GM12891 (cell line): ENCODE results near the gene PPIE.

Source experiments
- DNase-seq: peaks from one replicate; pipeline ENCODE4 v3.0.0; 2011; ENCODE audit warnings: low spot score; ENCODE audit not compliant: insufficient read length
- FAIRE-seq: peaks from 2 replicates; lab custom pipeline; 2011; peaks lifted over from hg19 to GRCh38; lab: Jason Lieb, UNC
- PAX5 ChIP-seq: IDR thresholded peaks from 2 replicates; pipeline ENCODE4 v1.6.1; 2011; ENCODE audit warnings: low read length, moderate library complexity, mild to moderate bottlenecking; ENCODE audit not compliant: insufficient read depth, severe bottlenecking
- POLR2A ChIP-seq: IDR thresholded peaks from 2 replicates; pipeline ENCODE4 v1.6.1; 2011; ENCODE audit warnings: low read depth, low read length, control low read depth
- POLR2AphosphoS5 ChIP-seq: IDR thresholded peaks from 2 replicates; pipeline ENCODE4 v1.6.1; 2011; ENCODE audit warnings: low read depth, low read length, control low read depth
- POU2F2 ChIP-seq: IDR thresholded peaks from 2 replicates; pipeline ENCODE4 v1.6.1; 2011; ENCODE audit warnings: low read depth, mild to moderate bottlenecking, control low read depth, low read length, moderate library complexity
- SPI1 ChIP-seq: IDR thresholded peaks from 2 replicates; pipeline ENCODE4 v1.6.1; 2011; ENCODE audit warnings: low read depth, low read length, control low read depth
- TAF1 ChIP-seq: IDR thresholded peaks from 2 replicates; pipeline ENCODE4 v1.6.1; 2011; ENCODE audit warnings: low read depth, low read length, control low read depth

The PPIE gene

GRCh38 chr1:39713557-39713956 is 25.1 kb upstream of the PPIE start:
- no peak for FAIRE-seq
- TF ChIP-seq POLR2A (no peak), PAX5 (no peak)

GRCh38 chr1:39717809-39718208 is 20.9 kb upstream of the PPIE start:
- DNase-seq (no peak), FAIRE-seq (no peak)
- TF ChIP-seq POLR2A (no peak), POLR2AphosphoS5 (no peak), TAF1 (no peak)

More at GRCh38 chr1:39713557-39713956, 25.1 kb upstream of the PPIE start:
- DNase-seq: no peak

- TF ChIP-seq POU2F2 (no peak), SPI1 (no peak), PAX5 (no peak), POLR2AphosphoS5 (no peak), POLR2A (no peak), TAF1 (no peak)
- DNase-seq: no peak
- FAIRE-seq: peak; percentile 66
Observed at GRCh38 chr1:39720094-39720999, 18.3 kb upstream of the PPIE start.

GRCh38 chr1:39721664-39722063 is 17.0 kb upstream of the PPIE start:
- no peak for FAIRE-seq
- no peak for DNase-seq
- TF ChIP-seq POU2F2 (no peak), SPI1 (no peak), PAX5 (no peak), TAF1 (no peak), POLR2A (no peak), POLR2AphosphoS5 (no peak)

GRCh38 chr1:39722495-39722894 is 16.2 kb upstream of the PPIE start:
- FAIRE-seq (no peak), DNase-seq (no peak)
- TF ChIP-seq PAX5 (no peak), POLR2A (no peak), TAF1 (no peak), POLR2AphosphoS5 (no peak), SPI1 (no peak), POU2F2 (no peak)

- DNase-seq (no peak), FAIRE-seq (no peak)
- TF ChIP-seq POU2F2: no peak
- no peak for TF ChIP-seq TAF1
- TF ChIP-seq PAX5: no peak
- no peak for TF ChIP-seq POLR2A
- no peak for TF ChIP-seq POLR2AphosphoS5
- TF ChIP-seq SPI1: no peak
Observed at GRCh38 chr1:39726600-39726999, 12.1 kb upstream of the PPIE start.

GRCh38 chr1:39727221-39727931 is 11.3 kb upstream of the PPIE start:
- TF ChIP-seq POU2F2: no peak
- TF ChIP-seq POLR2AphosphoS5: no peak
- no peak for TF ChIP-seq POLR2A
- TF ChIP-seq SPI1: no peak
- no peak for TF ChIP-seq PAX5
- TF ChIP-seq TAF1: no peak
- DNase-seq (no peak), FAIRE-seq (peak; percentile 9)

GRCh38 chr1:39727932-39728317 is 10.8 kb upstream of the PPIE start:
- peak; percentile 33 for FAIRE-seq
- TF ChIP-seq POU2F2 (no peak), POLR2AphosphoS5 (no peak), PAX5 (no peak), SPI1 (no peak), POLR2A (no peak), TAF1 (no peak)
- DNase-seq: no peak

- FAIRE-seq (no peak), DNase-seq (no peak)
- TF ChIP-seq POLR2A: no peak
- no peak for TF ChIP-seq TAF1
- TF ChIP-seq POLR2AphosphoS5: no peak
- no peak for TF ChIP-seq POU2F2
- TF ChIP-seq SPI1: no peak
- TF ChIP-seq PAX5: no peak
Observed at GRCh38 chr1:39729030-39729429, 9.7 kb upstream of the PPIE start.
